Large intestine (tissue), 3 donors: ENCODE measurements around the gene SMG7. TPM values are rescaled to one million over a fixed set of nuclear protein-coding genes. Genes with fewer than 3 reads are reported as not detected.
A peak's percentile ranks its signal among the peaks of the same experiment; 100 is the strongest.

Source experiments
- DNase-seq, 2 donors: peaks; one replicate each; pipeline versions ENCODE4 v3.0.0 to v3.0.0-alpha.2; 2013
- H3K27ac ChIP-seq: one replicate; pipeline ENCODE4 v1.5.1; 2013; ENCODE audit warnings: low read length
- H3K27me3 ChIP-seq: 2 replicates; pipeline ENCODE4 v1.6.1; 2013; ENCODE audit warnings: low read length; ENCODE audit not compliant: control insufficient read depth, insufficient read depth
- H3K36me3 ChIP-seq: 2 replicates; pipeline ENCODE4 v1.6.1; 2013; ENCODE audit warnings: low read length; ENCODE audit not compliant: control insufficient read depth, insufficient read depth
- H3K4me1 ChIP-seq: one replicate; pipeline ENCODE4 v1.6.1; 2013; ENCODE audit warnings: low read length; ENCODE audit not compliant: control insufficient read depth, insufficient read depth
- H3K4me3 ChIP-seq: one replicate; pipeline ENCODE4 v1.5.1; 2013; ENCODE audit warnings: low read length
- H3K9me3 ChIP-seq: one replicate; pipeline ENCODE4 v1.6.1; 2013; ENCODE audit warnings: mild to moderate bottlenecking, low read depth, low read length, moderate library complexity; ENCODE audit not compliant: control insufficient read depth
- WGBS: methylation state at CpG from one replicate; pipeline ENCODE4 v1.1.5; 2013; ENCODE audit warnings: low lambda C conversion rate; ENCODE audit not compliant: insufficient coverage; 5-methylcytosine and 5-hydroxymethylcytosine counted together
- polyA plus RNA-seq: library from polyadenylated mRNA; unstranded; fragments of 120-200 nt; gene quantifications from one replicate; pipeline ENCODE4 v1.2.1, GENCODE V29; 2013

The SMG7 gene
- polyA plus RNA-seq, 1 donor, result 48.0 TPM

DNA sequence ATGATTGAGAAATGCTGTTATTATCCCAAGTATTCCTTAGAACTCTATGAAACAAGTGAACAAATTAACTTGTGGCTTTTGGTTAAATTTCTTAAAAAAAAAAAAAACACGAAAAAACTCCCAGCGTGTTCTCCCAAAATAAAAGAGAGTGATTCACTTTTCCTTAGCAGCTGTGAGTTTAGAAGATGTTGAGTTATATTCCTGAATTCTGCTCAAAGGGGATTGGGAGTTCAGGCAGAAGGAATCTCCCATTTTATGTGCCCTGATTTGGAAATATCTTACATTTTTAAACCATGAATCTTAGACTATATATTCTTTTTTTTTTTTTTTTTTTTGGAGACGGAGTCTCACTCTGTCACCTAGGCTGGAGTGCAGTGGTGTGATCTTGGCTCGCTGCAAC, 34.3 kb downstream of the SMG7 start:
- no peak overlapping the region for H3K27ac ChIP-seq
- no peaks in the 10 kb centered on the region for H3K4me1 ChIP-seq
- DNase-seq, result no peak
- H3K4me3 ChIP-seq, result no peak overlapping the region
- no CpG with 5 or more reads among the region's 4 CpGs for WGBS
- H3K9me3 ChIP-seq, result no peaks in the 10 kb centered on the region
- H3K36me3 ChIP-seq, result no peaks in the 10 kb centered on the region
- no peaks in the 10 kb centered on the region for H3K27me3 ChIP-seq

DNA sequence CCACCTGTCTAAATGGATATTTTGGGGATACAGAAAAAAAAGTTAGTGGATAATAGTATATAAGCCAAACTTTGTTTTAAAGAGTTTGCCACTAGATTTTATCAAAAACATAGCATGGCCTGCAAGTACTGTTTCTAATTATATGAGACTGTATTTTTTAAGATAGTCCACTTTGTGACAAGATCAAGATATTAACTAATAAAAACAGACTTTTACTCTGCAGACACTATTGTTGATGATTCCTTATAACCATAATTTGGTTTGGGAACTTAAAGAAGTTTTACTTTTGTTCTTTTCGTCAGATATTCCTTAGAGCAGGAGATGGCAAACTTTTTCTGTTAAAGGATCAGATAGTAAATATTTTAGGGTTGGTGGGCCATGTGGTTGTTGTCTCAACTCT, 36.4 kb downstream of the SMG7 start:
- no peak for DNase-seq
- 100% methylated on average over 1 of the region's 1 CpG for WGBS
- H3K36me3 ChIP-seq, result no peaks in the 10 kb centered on the region

DNA sequence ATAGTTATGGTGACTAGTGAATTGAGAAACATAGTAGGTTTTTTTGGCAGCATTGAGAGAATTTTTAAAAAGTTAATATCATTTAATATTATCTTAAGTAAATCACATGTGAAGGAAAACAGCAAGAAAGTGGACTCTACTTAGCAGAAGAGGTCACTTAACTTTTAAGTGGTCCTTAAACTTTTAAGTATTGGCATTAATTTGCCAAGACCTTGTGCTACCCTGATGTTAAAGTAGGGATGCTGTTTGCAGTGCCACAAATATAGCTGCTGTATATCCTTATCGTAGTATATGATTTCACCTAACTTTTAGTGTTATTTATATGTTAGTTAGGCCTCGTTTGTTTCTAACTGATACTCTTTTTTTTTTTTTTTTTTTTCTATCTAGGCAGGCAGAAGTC, 40.2 kb downstream of the SMG7 start:
- Histone ChIP-seq H3K9me3 (no peaks in the 10 kb centered on the region), H3K4me3 (no peak overlapping the region), H3K27me3 (no peaks in the 10 kb centered on the region), H3K36me3 (peaks cover 1% of the 10 kb centered on the region), H3K27ac (no peak overlapping the region), H3K4me1 (no peaks in the 10 kb centered on the region)
- no peak for DNase-seq
- WGBS, result no CpG with 5 or more reads among the region's 2 CpGs

More for the DNA sequence above, 36.4 kb downstream of the SMG7 start:
- Histone ChIP-seq H3K4me3 (no peak overlapping the region), H3K27me3 (no peaks in the 10 kb centered on the region), H3K27ac (no peak overlapping the region), H3K9me3 (no peaks in the 10 kb centered on the region), H3K4me1 (no peaks in the 10 kb centered on the region)

DNA sequence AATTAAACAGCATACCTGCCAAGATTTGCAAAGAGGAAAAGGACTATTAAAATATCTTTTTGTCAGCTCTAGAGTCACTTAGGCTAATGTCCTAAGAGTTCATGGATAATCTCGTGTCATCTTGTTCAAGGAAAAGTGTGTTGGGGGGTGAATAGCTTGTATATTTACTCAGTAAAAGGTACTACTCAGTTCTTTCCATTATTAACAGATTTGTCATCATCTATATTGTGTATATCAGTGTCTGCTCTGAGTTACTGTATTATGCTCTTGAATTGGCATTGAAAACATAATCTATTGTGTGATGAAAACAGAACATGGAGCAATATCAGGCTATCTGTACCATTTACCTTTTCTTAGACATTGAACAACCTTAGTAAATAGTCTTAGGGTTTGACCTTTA, 41.9 kb downstream of the SMG7 start:
- H3K36me3 ChIP-seq, result peaks cover 13% of the 10 kb centered on the region
- H3K9me3 ChIP-seq, result no peaks in the 10 kb centered on the region
- no peak overlapping the region for H3K4me3 ChIP-seq
- WGBS, result no CpG with 5 or more reads among the region's 1 CpG
- H3K27ac ChIP-seq, result no peak overlapping the region
- no peak for DNase-seq
- no peaks in the 10 kb centered on the region for H3K4me1 ChIP-seq
- no peaks in the 10 kb centered on the region for H3K27me3 ChIP-seq

DNA sequence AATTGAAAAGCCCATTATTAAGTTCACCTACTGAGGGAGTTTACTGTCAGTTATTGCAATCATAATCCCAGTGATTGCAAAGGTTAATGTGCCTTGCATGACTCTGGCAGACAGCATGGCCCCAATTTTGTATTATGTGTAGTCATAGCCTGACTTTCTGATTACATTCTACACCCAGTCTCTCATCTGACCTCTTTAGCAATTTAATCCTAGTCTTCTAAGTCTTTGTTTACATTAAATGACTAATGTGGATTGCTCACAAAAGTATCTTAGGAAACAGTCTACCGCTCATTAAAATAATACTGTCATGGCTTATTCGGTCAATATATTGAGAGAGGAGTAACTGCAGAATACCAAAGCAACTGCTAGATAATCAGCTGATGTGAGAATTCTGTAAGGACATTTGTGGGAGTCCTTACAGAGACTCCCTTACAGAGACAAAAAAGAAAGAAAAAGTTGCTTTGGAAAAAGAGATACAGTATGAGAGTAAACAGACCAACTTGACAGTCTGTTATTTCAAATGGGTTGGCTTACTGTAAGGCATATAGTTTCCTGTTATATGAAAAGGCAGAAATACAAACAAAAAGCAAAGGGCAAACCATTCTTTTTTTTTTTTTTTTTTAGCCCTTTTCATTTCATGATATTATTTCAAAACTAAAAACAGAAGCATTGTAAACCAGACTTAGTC, 42.8 kb downstream of the SMG7 start:
- peak in 1 of 2 donors; percentile 30 for DNase-seq
- no CpG with 5 or more reads among the region's 2 CpGs for WGBS

DNA sequence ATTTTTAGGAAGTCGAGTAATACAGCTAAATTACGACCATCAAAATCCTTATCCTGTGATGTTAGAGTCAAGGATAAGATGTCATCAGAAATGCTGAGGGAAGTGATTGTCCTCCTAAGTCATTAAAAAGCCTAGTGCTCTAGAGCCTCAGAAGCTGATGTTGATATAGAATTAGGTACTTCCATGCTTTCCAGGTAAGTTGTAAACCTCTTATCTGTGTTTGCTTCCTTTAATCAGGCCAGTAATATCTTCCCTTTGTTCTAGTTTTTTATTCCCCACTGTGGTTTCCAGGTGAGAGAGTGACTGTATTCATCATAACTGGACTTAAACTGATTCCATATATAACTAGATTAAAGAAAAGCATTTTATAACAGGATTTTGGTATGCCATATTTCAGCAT, 44.4 kb downstream of the SMG7 start:
- Histone ChIP-seq H3K36me3 (peaks cover 23% of the 10 kb centered on the region), H3K4me1 (no peaks in the 10 kb centered on the region), H3K9me3 (no peaks in the 10 kb centered on the region), H3K4me3 (no peak overlapping the region), H3K27ac (no peak overlapping the region), H3K27me3 (no peaks in the 10 kb centered on the region)
- WGBS, result no CpG with 5 or more reads among the region's 2 CpGs
- DNase-seq, result peak in 1 of 2 donors; percentile 7

More for the DNA sequence above, 42.8 kb downstream of the SMG7 start:
- no peaks in the 10 kb centered on the region for H3K27me3 ChIP-seq
- H3K4me3 ChIP-seq, result no peak overlapping the region
- peaks cover 14% of the 10 kb centered on the region for H3K36me3 ChIP-seq
- no peaks in the 10 kb centered on the region for H3K9me3 ChIP-seq
- H3K27ac ChIP-seq, result no peak overlapping the region
- no peaks in the 10 kb centered on the region for H3K4me1 ChIP-seq

DNA sequence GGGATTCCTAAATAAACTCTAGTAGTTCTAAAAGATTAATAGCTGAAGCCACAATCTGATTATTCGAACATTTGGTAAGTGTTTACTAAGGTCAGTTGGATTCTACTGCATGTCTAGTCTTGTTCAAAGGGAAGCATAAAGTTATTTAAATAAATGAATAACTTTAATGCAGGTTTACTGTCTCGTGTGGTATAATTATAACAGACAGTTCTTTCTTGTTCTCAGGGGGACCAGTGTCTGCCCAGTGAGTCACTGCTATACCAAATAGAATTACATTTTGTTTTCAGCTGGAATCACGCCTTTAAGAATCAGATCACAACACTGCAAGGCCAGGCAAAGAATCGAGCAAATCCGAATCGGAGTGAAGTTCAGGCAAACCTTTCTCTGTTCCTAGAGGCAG, 45.1 kb downstream of the SMG7 start:
- Histone ChIP-seq H3K4me1 (no peaks in the 10 kb centered on the region), H3K36me3 (peaks cover 25% of the 10 kb centered on the region), H3K9me3 (no peaks in the 10 kb centered on the region), H3K27ac (no peak overlapping the region), H3K27me3 (no peaks in the 10 kb centered on the region), H3K4me3 (no peak overlapping the region)
- no peak for DNase-seq
- 50% methylated on average over 2 of the region's 6 CpGs for WGBS

DNA sequence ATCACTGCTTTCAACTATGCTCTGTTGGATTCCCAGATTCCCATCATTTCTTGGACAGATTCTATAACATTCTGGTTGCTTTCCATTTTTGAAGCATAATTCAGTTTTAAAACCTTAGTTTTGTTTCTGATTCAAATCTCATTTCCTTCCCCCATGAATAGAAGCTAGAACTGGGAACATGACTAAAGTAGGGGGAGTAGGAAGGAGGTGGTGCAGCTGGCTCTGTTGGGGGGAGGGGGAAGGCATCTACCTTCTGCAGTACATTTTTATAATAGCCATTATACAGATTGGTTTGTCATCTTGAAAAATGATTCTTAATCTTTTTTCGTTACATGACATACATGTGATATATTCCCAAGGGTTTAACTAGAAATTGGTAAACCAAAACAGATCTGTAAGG, 48.1 kb downstream of the SMG7 start:
- Histone ChIP-seq H3K27ac (no peak overlapping the region), H3K4me1 (no peaks in the 10 kb centered on the region), H3K9me3 (no peaks in the 10 kb centered on the region), H3K36me3 (peaks cover 37% of the 10 kb centered on the region), H3K4me3 (no peak overlapping the region), H3K27me3 (no peaks in the 10 kb centered on the region)
- 100% methylated on average over 1 of the region's 1 CpG for WGBS
- no peak for DNase-seq

DNA sequence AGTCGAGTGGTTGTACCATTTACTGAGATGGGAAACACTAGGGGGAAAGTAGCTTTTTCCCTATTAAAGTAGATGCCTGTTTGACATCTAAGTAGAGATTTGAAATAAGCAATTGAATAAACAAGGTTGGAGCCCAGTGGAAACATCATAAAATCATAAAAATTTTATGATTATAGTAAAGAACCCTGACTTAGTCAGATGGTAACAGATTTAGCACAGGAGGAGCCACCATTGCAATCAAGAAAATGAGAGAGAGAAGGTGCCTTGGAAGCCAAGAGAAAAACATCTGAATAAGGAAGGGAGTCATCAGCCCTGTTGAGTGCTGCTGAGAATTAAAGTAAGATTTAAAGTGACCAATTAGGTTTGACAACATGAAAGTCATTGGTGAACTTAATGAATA, 49.8 kb downstream of the SMG7 start:
- WGBS, result 63% methylated on average over 1 of the region's 1 CpG
- H3K27ac ChIP-seq, result no peak overlapping the region
- no peak for DNase-seq
- H3K36me3 ChIP-seq, result peaks cover 42% of the 10 kb centered on the region
- no peaks in the 10 kb centered on the region for H3K9me3 ChIP-seq
- H3K4me3 ChIP-seq, result no peak overlapping the region
- H3K27me3 ChIP-seq, result no peaks in the 10 kb centered on the region
- no peaks in the 10 kb centered on the region for H3K4me1 ChIP-seq

DNA sequence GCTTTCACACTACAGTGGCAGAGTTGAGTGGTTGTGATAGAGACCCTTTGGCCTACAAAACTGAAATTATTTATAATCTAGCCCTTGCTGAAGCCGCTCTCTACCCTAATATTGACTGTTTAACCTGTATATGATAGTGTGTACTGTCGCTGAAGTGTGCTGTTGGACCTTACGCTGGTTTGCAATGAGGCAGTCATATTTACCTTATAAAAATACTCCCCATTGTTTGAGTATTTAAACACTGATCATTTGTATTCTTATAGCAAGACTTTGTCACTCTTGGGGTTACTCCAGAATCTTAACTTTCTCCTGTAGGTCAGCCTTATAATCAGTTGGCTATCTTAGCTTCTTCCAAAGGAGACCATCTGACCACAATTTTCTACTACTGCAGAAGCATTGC, 56.3 kb downstream of the SMG7 start:
- Histone ChIP-seq H3K4me3 (no peak overlapping the region), H3K27ac (no peak overlapping the region), H3K4me1 (no peaks in the 10 kb centered on the region), H3K9me3 (no peaks in the 10 kb centered on the region), H3K27me3 (no peaks in the 10 kb centered on the region), H3K36me3 (peaks cover 46% of the 10 kb centered on the region)
- no CpG with 5 or more reads among the region's 3 CpGs for WGBS
- no peak for DNase-seq

DNA sequence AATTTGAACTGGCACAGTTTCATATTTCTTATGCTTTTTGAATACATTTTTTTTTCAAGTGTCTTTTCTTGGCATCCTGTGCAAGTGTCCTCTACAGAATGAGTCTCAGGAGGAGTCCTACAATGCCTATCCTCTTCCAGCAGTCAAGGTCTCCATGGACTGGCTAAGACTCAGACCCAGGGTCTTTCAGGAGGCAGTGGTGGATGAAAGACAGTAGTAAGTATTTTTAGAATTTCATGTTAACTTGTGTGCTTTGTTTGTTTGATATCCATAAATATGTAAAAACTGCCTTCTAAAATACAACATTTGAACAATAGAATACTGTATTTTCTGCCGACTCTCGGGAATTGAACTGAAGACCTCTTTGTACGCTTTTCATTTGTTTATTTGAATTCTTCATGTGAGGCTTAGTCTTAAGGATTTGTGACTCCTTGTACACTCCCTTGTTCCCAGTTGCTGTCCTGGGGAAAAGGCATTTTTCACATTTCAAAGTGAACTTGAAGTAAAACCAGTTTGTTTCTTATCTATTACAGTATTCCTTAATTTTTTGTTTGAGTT, 61.4 kb downstream of the SMG7 start:
- no peak overlapping the region for H3K4me3 ChIP-seq
- WGBS, result no CpG with 5 or more reads among the region's 3 CpGs
- H3K36me3 ChIP-seq, result peaks cover 46% of the 10 kb centered on the region
- DNase-seq, result no peak
- no peaks in the 10 kb centered on the region for H3K9me3 ChIP-seq
- H3K27ac ChIP-seq, result no peak overlapping the region
- no peaks in the 10 kb centered on the region for H3K4me1 ChIP-seq
- H3K27me3 ChIP-seq, result no peaks in the 10 kb centered on the region
